Activated CD4-positive, alpha-beta memory T cell treated with anti-CD3 and anti-CD28 coated beads for 36 hours (primary cell): Measurements from ENCODE around the gene GPR3. TPM values are rescaled to one million over a fixed set of nuclear protein-coding genes. Genes with fewer than 3 reads are reported as not detected.
A peak's percentile ranks its signal among the peaks of the same experiment; 100 is the strongest.

Experiments
- CTCF ChIA-PET: fragments of 350-600 bp; sonication (Branson Sonifier 250); formaldehyde crosslinking; loops from one replicate; lab custom pipeline; 2021; ENCODE audit warnings: antibody characterized with exemption, inconsistent platforms; lab: Charles Lee
- POLR2A ChIA-PET: fragments of 350-600 bp; sonication (Branson Sonifier 250); formaldehyde crosslinking; loops from one replicate; lab custom pipeline; 2021; ENCODE audit warnings: antibody characterized with exemption; lab: Charles Lee
- DNase-seq: peaks from one replicate; pipeline ENCODE4 v3.0.0-alpha.2; 2020
- H3K27ac Mint-ChIP-seq: one replicate; pipeline ENCODE4 v1.8.0; 2021; ENCODE audit warnings: mixed read lengths
- H3K27me3 Mint-ChIP-seq: one replicate; pipeline ENCODE4 v1.8.0; 2021; ENCODE audit warnings: mixed read lengths
- H3K36me3 Mint-ChIP-seq: one replicate; pipeline ENCODE4 v1.8.0; 2021; ENCODE audit warnings: mixed read lengths
- H3K4me1 Mint-ChIP-seq: one replicate; pipeline ENCODE4 v1.8.0; 2021; ENCODE audit warnings: low read depth, mixed read lengths
- H3K4me3 Mint-ChIP-seq: one replicate; pipeline ENCODE4 v1.8.0; 2021; ENCODE audit warnings: mild to moderate bottlenecking, mixed read lengths
- H3K9me3 Mint-ChIP-seq: one replicate; pipeline ENCODE4 v1.8.0; 2021; ENCODE audit warnings: mixed read lengths
- intact Hi-C: fragments of 100-400 bp; cut with micrococcal nuclease; formaldehyde crosslinking; loops from one replicate; pipeline ENCODE4 v1.15.1; 2023
- total RNA-seq, 2 experiments: library from RNA; stranded (reverse); gene quantifications; one replicate each; pipeline ENCODE4 v1.2.3, GENCODE V29; 2021

Gene GPR3
- total RNA-seq, 2 experiments from 2014 or later: 1.3 to 1.5 TPM

GRCh38 chr1:27416387-27417111 lies 24.1 kb downstream of the GPR3 start:
- Mint-ChIP-seq H3K27ac (no peak overlapping the region), H3K9me3 (no peaks in the 10 kb centered on the region), H3K36me3 (peaks cover 48% of the 10 kb centered on the region), H3K4me3 (no peak overlapping the region), H3K27me3 (no peaks in the 10 kb centered on the region), H3K4me1 (peaks cover 39% of the 10 kb centered on the region)
- peak; percentile 70 for DNase-seq
- ChIA-PET CTCF (interaction anchor here (0.6 to 3.9 kb wide), 34 partner anchors 11 to 246 kb away, joined by 3 to 57 read pairs (median 5); partner anchors contain the start of genes AHDC1 and WASF2), POLR2A (interaction anchor here (1.1 to 1.4 kb wide), 3 partner anchors 29 to 73 kb away, joined by 4 to 10 read pairs (median 6); partner anchors contain the start of gene WASF2)
- intact Hi-C loops: loop anchor here (2.0 to 5.0 kb wide), 3 partner anchors 41 to 246 kb away; partner anchors contain the start of gene AHDC1

- Mint-ChIP-seq H3K36me3 (peaks cover 44% of the 10 kb centered on the region), H3K4me3 (no peak overlapping the region), H3K27me3 (no peaks in the 10 kb centered on the region), H3K4me1 (peaks cover 46% of the 10 kb centered on the region), H3K9me3 (no peaks in the 10 kb centered on the region), H3K27ac (peak overlapping the region; percentile 88)
- ChIA-PET CTCF (interaction anchor here (0.6 to 3.9 kb wide), 9 partner anchors 23 to 315 kb away, joined by 3 to 26 read pairs (median 5); no protein-coding TSS in a partner anchor), POLR2A (interaction anchor here (0.7 to 1.2 kb wide), 5 partner anchors 13 to 168 kb away, joined by 3 to 5 read pairs (median 3); partner anchors contain the start of gene WASF2)
- intact Hi-C loops: loop anchor here (1.0 to 5.0 kb wide), 7 partner anchors 28 to 245 kb away; partner anchors contain the start of genes AHDC1 and WASF2
- DNase-seq: no peak
These were observed 25.3 kb downstream of the GPR3 start for GRCh38 chr1:27417713-27418112.

GRCh38 chr1:27418326-27419185 lies 26.1 kb downstream of the GPR3 start:
- peak; percentile 87 for DNase-seq
- ChIA-PET POLR2A (interaction anchor here (0.7 to 1.2 kb wide), 9 partner anchors 9 to 167 kb away, joined by 3 to 5 read pairs (median 3); partner anchors contain the start of gene WASF2), CTCF (interaction anchor here (0.6 to 3.9 kb wide), 13 partner anchors 12 to 316 kb away, joined by 3 to 26 read pairs (median 4); partner anchors contain the start of gene MAP3K6)
- no peaks in the 10 kb centered on the region for H3K27me3 Mint-ChIP-seq
- H3K4me3 Mint-ChIP-seq: peak overlapping the region; percentile 27
- no peaks in the 10 kb centered on the region for H3K9me3 Mint-ChIP-seq
- H3K4me1 Mint-ChIP-seq: peaks cover 49% of the 10 kb centered on the region
- intact Hi-C loops: loop anchor here (1.0 to 5.0 kb wide), 6 partner anchors 27 to 184 kb away; partner anchors contain the start of genes AHDC1 and WASF2
- H3K36me3 Mint-ChIP-seq: peaks cover 37% of the 10 kb centered on the region
- H3K27ac Mint-ChIP-seq: peak overlapping the region; percentile 88

GRCh38 chr1:27423709-27424108 lies 31.3 kb downstream of the GPR3 start:
- DNase-seq: no peak
- no peaks in the 10 kb centered on the region for H3K9me3 Mint-ChIP-seq
- no peaks in the 10 kb centered on the region for H3K27me3 Mint-ChIP-seq
- peaks cover 63% of the 10 kb centered on the region for H3K4me1 Mint-ChIP-seq
- intact Hi-C loops: no loop called here
- H3K27ac Mint-ChIP-seq: no peak overlapping the region
- CTCF ChIA-PET: interaction anchor here (1.0 to 1.3 kb wide), 3 partner anchors 11 to 240 kb away, joined by 3 read pairs; no protein-coding TSS in a partner anchor
- peaks cover 22% of the 10 kb centered on the region for H3K36me3 Mint-ChIP-seq
- H3K4me3 Mint-ChIP-seq: no peak overlapping the region
- POLR2A ChIA-PET: interaction anchor here (0.5 kb wide), 1 partner anchor 756 kb away, joined by 4 read pairs; no protein-coding TSS in a partner anchor

GRCh38 chr1:27427329-27427728 lies 34.9 kb downstream of the GPR3 start:
- Mint-ChIP-seq H3K9me3 (no peaks in the 10 kb centered on the region), H3K27ac (peak overlapping the region; percentile 52), H3K4me3 (no peak overlapping the region), H3K27me3 (no peaks in the 10 kb centered on the region), H3K4me1 (peaks cover 72% of the 10 kb centered on the region), H3K36me3 (peaks cover 20% of the 10 kb centered on the region)
- CTCF ChIA-PET: interaction anchor here (1.1 to 1.8 kb wide), 5 partner anchors 10 to 179 kb away, joined by 3 to 6 read pairs (median 3); partner anchors contain the start of gene AHDC1
- no peak for DNase-seq
- POLR2A ChIA-PET: interaction anchor here (1.4 kb wide), 1 partner anchor 9 kb away, joined by 4 read pairs; no protein-coding TSS in a partner anchor
- intact Hi-C loops: no loop called here

- intact Hi-C loops: no loop called here
- Mint-ChIP-seq H3K36me3 (peaks cover 20% of the 10 kb centered on the region), H3K4me1 (peaks cover 69% of the 10 kb centered on the region), H3K27ac (peak overlapping the region; percentile 85), H3K9me3 (no peaks in the 10 kb centered on the region), H3K4me3 (peak overlapping the region; percentile 75), H3K27me3 (no peaks in the 10 kb centered on the region)
- ChIA-PET POLR2A (interaction anchor here (1.4 kb wide), 1 partner anchor 9 kb away, joined by 4 read pairs; no protein-coding TSS in a partner anchor), CTCF (interaction anchor here (0.8 to 1.8 kb wide), 8 partner anchors 10 to 179 kb away, joined by 3 to 6 read pairs (median 3); partner anchors contain the start of gene AHDC1)
- DNase-seq: no peak
These were observed 35.4 kb downstream of the GPR3 start for GRCh38 chr1:27427816-27428315.

- POLR2A ChIA-PET: interaction anchor here (0.9 to 1.4 kb wide), 3 partner anchors 8 to 18 kb away, joined by 4 read pairs; no protein-coding TSS in a partner anchor
- Mint-ChIP-seq H3K4me1 (peaks cover 72% of the 10 kb centered on the region), H3K36me3 (peaks cover 20% of the 10 kb centered on the region), H3K9me3 (no peaks in the 10 kb centered on the region), H3K27me3 (no peaks in the 10 kb centered on the region), H3K4me3 (peak overlapping the region; percentile 75), H3K27ac (peak overlapping the region; percentile 85)
- DNase-seq: peak; percentile 37
- intact Hi-C loops: no loop called here
- CTCF ChIA-PET: interaction anchor here (0.6 to 2.5 kb wide), 11 partner anchors 9 to 178 kb away, joined by 3 to 11 read pairs (median 3); no protein-coding TSS in a partner anchor
These were observed 36.0 kb downstream of the GPR3 start for GRCh38 chr1:27428316-27429028.

- H3K4me1 Mint-ChIP-seq: peaks cover 72% of the 10 kb centered on the region
These were observed 36.6 kb downstream of the GPR3 start for GRCh38 chr1:27429029-27429425.

GRCh38 chr1:27430903-27431600 lies 38.6 kb downstream of the GPR3 start:
- CTCF ChIA-PET: interaction anchor here (0.7 to 2.5 kb wide), 5 partner anchors 13 to 176 kb away, joined by 3 to 11 read pairs (median 4); no protein-coding TSS in a partner anchor
- H3K4me1 Mint-ChIP-seq: peaks cover 81% of the 10 kb centered on the region
- H3K36me3 Mint-ChIP-seq: peaks cover 14% of the 10 kb centered on the region
- no peak overlapping the region for H3K4me3 Mint-ChIP-seq
- intact Hi-C loops: no loop called here
- H3K27me3 Mint-ChIP-seq: no peaks in the 10 kb centered on the region
- DNase-seq: no peak
- no peaks in the 10 kb centered on the region for H3K9me3 Mint-ChIP-seq
- H3K27ac Mint-ChIP-seq: peak overlapping the region; percentile 81
- POLR2A ChIA-PET: interaction anchor here (0.6 to 0.9 kb wide), 2 partner anchors 13 to 59 kb away, joined by 3 read pairs; partner anchors contain the start of gene WASF2

More at GRCh38 chr1:27429029-27429425, 36.6 kb downstream of the GPR3 start:
- Mint-ChIP-seq H3K27ac (peak overlapping the region; percentile 85), H3K9me3 (no peaks in the 10 kb centered on the region), H3K4me3 (peak overlapping the region; percentile 75), H3K27me3 (no peaks in the 10 kb centered on the region), H3K36me3 (peaks cover 20% of the 10 kb centered on the region)
- CTCF ChIA-PET: interaction anchor here (0.6 to 2.5 kb wide), 9 partner anchors 9 to 178 kb away, joined by 3 to 11 read pairs (median 4); no protein-coding TSS in a partner anchor
- intact Hi-C loops: no loop called here
- POLR2A ChIA-PET: interaction anchor here (0.9 to 1.5 kb wide), 3 partner anchors 9 to 17 kb away, joined by 4 read pairs; no protein-coding TSS in a partner anchor
- DNase-seq: no peak

GRCh38 chr1:27431601-27431940 lies 39.1 kb downstream of the GPR3 start:
- no peak for DNase-seq
- ChIA-PET CTCF (no interaction called here), POLR2A (interaction anchor here (0.6 kb wide), 1 partner anchor 13 kb away, joined by 3 read pairs; no protein-coding TSS in a partner anchor)
- Mint-ChIP-seq H3K27me3 (no peaks in the 10 kb centered on the region), H3K4me1 (peaks cover 84% of the 10 kb centered on the region), H3K36me3 (peaks cover 12% of the 10 kb centered on the region), H3K4me3 (no peak overlapping the region), H3K27ac (peak overlapping the region; percentile 81), H3K9me3 (no peaks in the 10 kb centered on the region)
- intact Hi-C loops: no loop called here
